OCI-LY7 (cell line): Measurements from ENCODE around the gene ARHGAP30. TPM values are rescaled to one million over a fixed set of nuclear protein-coding genes. Genes with fewer than 3 reads are reported as not detected.

Experiments used
- BruUV-seq: library from RNA; stranded (reverse); fragments of 400-500 nt; replicated peaks from 2 replicates; lab custom pipeline; 2021; lab: Mats Ljungman, UMichigan
- CTCF ChIA-PET: fragments of 300-600 bp; sonication (Branson Sonifier 250); formaldehyde crosslinking; loops from one replicate; lab custom pipeline; 2022; ENCODE audit warnings: antibody characterized with exemption; ENCODE audit not compliant: unreplicated experiment; lab: Charles Lee
- POLR2A ChIA-PET: fragments of 300-600 bp; sonication (Branson Sonifier 250); formaldehyde crosslinking; loops from one replicate; lab custom pipeline; 2022; ENCODE audit warnings: antibody characterized with exemption; lab: Charles Lee
- DNase-seq: peaks from one replicate; pipeline ENCODE4 v3.0.0-alpha.2; 2015; ENCODE audit warnings: low spot score
- H2AFZ ChIP-seq: fragments of 200-600 bp; sonication (generic), shearing (Covaris generic); 2 replicates; pipeline ENCODE4 v1.6.1; 2014; ENCODE audit warnings: mild to moderate bottlenecking, antibody characterized with exemption, low read length, moderate library complexity
- H3K27ac ChIP-seq: fragments of 200-600 bp; sonication (generic); 2 replicates; pipeline ENCODE4 v1.5.1; 2014; ENCODE audit warnings: mixed run types, low read depth, mild to moderate bottlenecking, moderate library complexity, low read length, inconsistent platforms; ENCODE audit not compliant: poor library complexity, severe bottlenecking
- H3K36me3 ChIP-seq: fragments of 200-600 bp; sonication (generic); 2 replicates; pipeline ENCODE4 v1.6.1; 2014; ENCODE audit warnings: mild to moderate bottlenecking, antibody characterized with exemption, low read length, moderate library complexity, mixed read lengths; ENCODE audit not compliant: insufficient read depth
- H3K4me1 ChIP-seq: fragments of 200-600 bp; sonication (generic); 2 replicates; pipeline ENCODE4 v1.5.1; 2014; ENCODE audit warnings: mild to moderate bottlenecking, low read length; ENCODE audit not compliant: insufficient read depth, poor library complexity, severe bottlenecking
- H3K4me2 ChIP-seq: fragments of 200-600 bp; sonication (generic); 2 replicates; pipeline ENCODE4 v1.6.1; 2014; ENCODE audit warnings: mild to moderate bottlenecking, low read length
- H3K4me3 ChIP-seq: fragments of 200-600 bp; sonication (generic); 2 replicates; pipeline ENCODE4 v1.5.1; 2014; ENCODE audit warnings: mild to moderate bottlenecking, low read depth, low read length; ENCODE audit not compliant: poor library complexity, severe bottlenecking
- H3K79me2 ChIP-seq: fragments of 200-600 bp; sonication (generic); 2 replicates; pipeline ENCODE4 v1.6.1; 2016; ENCODE audit warnings: low read depth, mild to moderate bottlenecking, low read length, moderate library complexity, mixed read lengths; ENCODE audit not compliant: insufficient read depth
- H3K9me2 ChIP-seq: fragments of 200-600 bp; sonication (generic); 2 replicates; pipeline ENCODE4 v1.6.1; 2016; ENCODE audit warnings: mild to moderate bottlenecking, low read length, mixed read lengths; ENCODE audit not compliant: insufficient read depth
- H3K9me3 ChIP-seq: fragments of 200-600 bp; sonication (generic); 2 replicates; pipeline ENCODE4 v1.6.1; 2014; ENCODE audit warnings: mild to moderate bottlenecking, mixed run types, low read length, mixed read lengths
- H4K20me1 ChIP-seq: fragments of 200-600 bp; sonication (generic); 2 replicates; pipeline ENCODE4 v1.6.1; 2014; ENCODE audit warnings: mild to moderate bottlenecking, antibody characterized with exemption, low read length, moderate library complexity, mixed read lengths; ENCODE audit not compliant: insufficient read depth
- EZH2phosphoT487 ChIP-seq: fragments of 200-600 bp; sonication (generic); IDR thresholded peaks from 2 replicates; pipeline ENCODE4 v1.6.1; 2018; ENCODE audit warnings: low read depth, borderline replicate concordance, mild to moderate bottlenecking, mixed run types, antibody characterized with exemption, low read length, moderate library complexity, mixed read lengths
- intact Hi-C: fragments of 100-400 bp; cut with micrococcal nuclease; formaldehyde crosslinking; loops from one replicate; pipeline ENCODE4 v1.10.0; 2022; ENCODE audit not compliant: unreplicated experiment
- total RNA-seq, 2 experiments: library from RNA; depleted of rRNA in 1 of 2; stranded (reverse); fragments of >200 nt in 1 of 2; shearing (Covaris generic) in 1 of 2; gene quantifications; 2 replicates each; pipeline ENCODE4 v1.2.3, GENCODE V29; 2014 to 2022
- TF ChIP-seq, protein P1 (sequence below): fragments of 200-600 bp; sonication (generic); conservative IDR thresholded peaks from 2 replicates; pipeline ENCODE4 v1.5.1; 2014; ENCODE audit warnings: mild to moderate bottlenecking, antibody characterized with exemption, low read length, moderate library complexity, mixed read lengths

The ARHGAP30 gene
- total RNA-seq, 2 experiments from 2014 or later: 56.2 to 101 TPM

DNA sequence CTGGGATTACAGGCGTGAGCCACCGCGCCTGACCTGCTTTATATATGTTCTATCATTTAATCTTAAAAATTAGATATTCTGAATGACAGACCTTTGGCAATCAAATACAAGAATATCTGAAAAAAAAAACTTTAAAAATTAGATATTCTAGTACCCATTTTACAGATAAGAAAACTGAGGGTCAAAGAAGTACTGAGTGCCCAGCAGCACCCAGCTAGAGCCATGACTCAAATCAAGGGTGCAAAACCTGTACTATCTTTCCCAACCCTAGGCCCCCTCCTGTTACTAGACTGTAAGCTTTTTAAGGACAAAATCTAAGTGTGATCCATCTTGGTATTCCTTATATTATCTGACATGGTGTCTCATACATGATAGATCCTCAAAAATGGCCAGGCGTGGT lies 8.3 kb downstream of the ARHGAP30 start:
- Histone ChIP-seq H4K20me1 (no peaks in the 10 kb centered on the region; the same call in 1 of the 2 replicates), H3K9me2 (no peaks in the 10 kb centered on the region), H3K4me2 (no peak overlapping the region), H3K36me3 (peaks cover 70% of the 10 kb centered on the region), H3K27ac (no peak overlapping the region), H3K4me1 (no peaks in the 10 kb centered on the region), H3K9me3 (no peaks in the 10 kb centered on the region), H3K79me2 (peaks cover 35% of the 10 kb centered on the region), H3K4me3 (no peak overlapping the region), H2AFZ (no peak overlapping the region)
- intact Hi-C loops: no loop called here
- no peak for DNase-seq
- no TSS peak for BruUV-seq
- CTCF ChIA-PET: interaction anchor here (1.5 kb wide), 1 partner anchor 14 kb away, joined by 3 read pairs; no protein-coding TSS in a partner anchor
- POLR2A ChIA-PET: interaction anchor here (0.6 to 2.4 kb wide), 2 partner anchors 15 to 122 kb away, joined by 3 to 9 read pairs; partner anchors contain the start of gene USF1
- TF ChIP-seq, protein P1, sequence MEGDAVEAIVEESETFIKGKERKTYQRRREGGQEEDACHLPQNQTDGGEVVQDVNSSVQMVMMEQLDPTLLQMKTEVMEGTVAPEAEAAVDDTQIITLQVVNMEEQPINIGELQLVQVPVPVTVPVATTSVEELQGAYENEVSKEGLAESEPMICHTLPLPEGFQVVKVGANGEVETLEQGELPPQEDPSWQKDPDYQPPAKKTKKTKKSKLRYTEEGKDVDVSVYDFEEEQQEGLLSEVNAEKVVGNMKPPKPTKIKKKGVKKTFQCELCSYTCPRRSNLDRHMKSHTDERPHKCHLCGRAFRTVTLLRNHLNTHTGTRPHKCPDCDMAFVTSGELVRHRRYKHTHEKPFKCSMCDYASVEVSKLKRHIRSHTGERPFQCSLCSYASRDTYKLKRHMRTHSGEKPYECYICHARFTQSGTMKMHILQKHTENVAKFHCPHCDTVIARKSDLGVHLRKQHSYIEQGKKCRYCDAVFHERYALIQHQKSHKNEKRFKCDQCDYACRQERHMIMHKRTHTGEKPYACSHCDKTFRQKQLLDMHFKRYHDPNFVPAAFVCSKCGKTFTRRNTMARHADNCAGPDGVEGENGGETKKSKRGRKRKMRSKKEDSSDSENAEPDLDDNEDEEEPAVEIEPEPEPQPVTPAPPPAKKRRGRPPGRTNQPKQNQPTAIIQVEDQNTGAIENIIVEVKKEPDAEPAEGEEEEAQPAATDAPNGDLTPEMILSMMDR: no peak
- no peak for TF ChIP-seq EZH2phosphoT487

DNA sequence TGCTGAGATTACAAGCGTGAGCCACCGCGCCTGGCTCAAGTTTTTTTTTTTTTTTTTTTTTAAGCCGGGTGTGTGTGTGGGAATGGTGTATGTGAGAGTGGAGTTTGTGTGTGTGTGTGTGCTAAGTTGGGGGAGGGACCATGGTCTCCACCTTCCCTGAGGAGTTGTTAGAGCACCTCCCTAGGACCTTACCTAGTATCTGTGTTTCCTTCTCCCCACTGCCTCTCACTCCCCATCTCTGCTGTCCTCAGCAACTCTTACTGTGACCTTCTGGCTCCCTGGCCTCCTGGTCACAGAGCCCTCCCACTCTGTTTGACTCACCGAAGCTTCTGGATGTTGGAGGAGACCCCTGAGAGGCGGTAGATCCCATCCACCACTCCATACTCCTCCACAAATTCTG lies 10.4 kb downstream of the ARHGAP30 start:
- peaks cover 74% of the 10 kb centered on the region for H3K36me3 ChIP-seq
- no peak for DNase-seq
- BruUV-seq: no TSS peak
- H3K4me2 ChIP-seq: no peak overlapping the region
- no peak for TF ChIP-seq EZH2phosphoT487
- TF ChIP-seq, protein P1: no peak
- H4K20me1 ChIP-seq: no peaks in the 10 kb centered on the region; the same call in 1 of the 2 replicates
- no peak overlapping the region for H3K27ac ChIP-seq
- POLR2A ChIA-PET: interaction anchor here (1.8 to 2.4 kb wide), 2 partner anchors 9 to 13 kb away, joined by 9 read pairs; partner anchors contain the start of gene USF1
- H3K9me3 ChIP-seq: no peaks in the 10 kb centered on the region
- H3K4me1 ChIP-seq: no peaks in the 10 kb centered on the region
- peaks cover 25% of the 10 kb centered on the region for H3K79me2 ChIP-seq
- CTCF ChIA-PET: interaction anchor here (0.9 kb wide), 1 partner anchor 9 kb away, joined by 4 read pairs; no protein-coding TSS in a partner anchor
- no peaks in the 10 kb centered on the region for H3K9me2 ChIP-seq
- H2AFZ ChIP-seq: no peak overlapping the region
- intact Hi-C loops: no loop called here
- no peak overlapping the region for H3K4me3 ChIP-seq

DNA sequence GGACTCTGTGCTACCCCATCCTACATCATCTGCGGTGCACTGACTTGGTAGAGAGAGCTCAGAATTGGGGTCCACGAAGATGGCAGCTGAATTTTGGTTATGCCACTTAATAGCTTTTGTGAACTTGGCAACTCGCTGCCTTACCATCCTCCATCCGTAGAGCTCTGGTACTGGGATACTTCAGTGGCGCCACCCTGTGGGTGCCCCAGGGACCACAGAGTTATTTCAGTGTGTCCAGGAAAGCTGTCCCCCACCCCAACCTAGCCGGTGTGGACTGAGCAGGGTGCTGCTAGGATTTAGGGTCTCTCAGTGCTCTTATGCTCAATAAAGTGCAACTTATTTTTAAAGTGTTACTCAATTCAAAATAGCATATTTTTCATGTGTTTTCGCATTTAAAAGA lies 14.9 kb downstream of the ARHGAP30 start:
- no peak overlapping the region for H3K27ac ChIP-seq
- intact Hi-C loops: no loop called here
- BruUV-seq: no TSS peak
- H3K9me3 ChIP-seq: no peaks in the 10 kb centered on the region
- TF ChIP-seq EZH2phosphoT487: no peak
- TF ChIP-seq, protein P1: peak; percentile 80
- ChIA-PET CTCF (interaction anchor here (0.7 to 1.3 kb wide), 4 partner anchors 9 to 57 kb away, joined by 3 to 4 read pairs (median 4); partner anchors contain the start of genes ARHGAP30 and USF1), POLR2A (interaction anchor here (1.4 kb wide), 1 partner anchor 15 kb away, joined by 4 read pairs; the partner anchor contains the start of gene ARHGAP30)
- H3K4me3 ChIP-seq: no peak overlapping the region
- no peak overlapping the region for H3K4me2 ChIP-seq
- peaks cover 94% of the 10 kb centered on the region for H3K36me3 ChIP-seq
- no peak for DNase-seq
- no peaks in the 10 kb centered on the region for H3K4me1 ChIP-seq
- H3K79me2 ChIP-seq: peaks cover 4% of the 10 kb centered on the region; the same call in 1 of the 2 replicates
- H2AFZ ChIP-seq: no peak overlapping the region
- H4K20me1 ChIP-seq: no peaks in the 10 kb centered on the region
- H3K9me2 ChIP-seq: no peaks in the 10 kb centered on the region
